Esophagus muscularis mucosa (tissue), 3 donors: ENCODE data around the gene CRABP2.

Source experiments
- POLR2AphosphoS5 ChIP-seq, 2 donors: sonication (generic); formaldehyde crosslinking; IDR thresholded peaks; one replicate each; pipeline ENCODE4 v1.6.1; 2017; ENCODE audit warnings: antibody characterized with exemption in 2 of 2
- TF ChIP-seq, protein P1 (sequence below), 3 experiments: fragments of 200-600 bp in 2 of 3; fragments of 450-650 bp in 1 of 3; sonication (generic) in 2 of 3; IDR thresholded peaks; one replicate each; pipeline ENCODE4 v1.5.1; 2017 to 2019; ENCODE audit warnings: antibody characterized with exemption in 3 of 3, mild to moderate bottlenecking in 2 of 3, moderate library complexity in 1 of 3

DNA sequence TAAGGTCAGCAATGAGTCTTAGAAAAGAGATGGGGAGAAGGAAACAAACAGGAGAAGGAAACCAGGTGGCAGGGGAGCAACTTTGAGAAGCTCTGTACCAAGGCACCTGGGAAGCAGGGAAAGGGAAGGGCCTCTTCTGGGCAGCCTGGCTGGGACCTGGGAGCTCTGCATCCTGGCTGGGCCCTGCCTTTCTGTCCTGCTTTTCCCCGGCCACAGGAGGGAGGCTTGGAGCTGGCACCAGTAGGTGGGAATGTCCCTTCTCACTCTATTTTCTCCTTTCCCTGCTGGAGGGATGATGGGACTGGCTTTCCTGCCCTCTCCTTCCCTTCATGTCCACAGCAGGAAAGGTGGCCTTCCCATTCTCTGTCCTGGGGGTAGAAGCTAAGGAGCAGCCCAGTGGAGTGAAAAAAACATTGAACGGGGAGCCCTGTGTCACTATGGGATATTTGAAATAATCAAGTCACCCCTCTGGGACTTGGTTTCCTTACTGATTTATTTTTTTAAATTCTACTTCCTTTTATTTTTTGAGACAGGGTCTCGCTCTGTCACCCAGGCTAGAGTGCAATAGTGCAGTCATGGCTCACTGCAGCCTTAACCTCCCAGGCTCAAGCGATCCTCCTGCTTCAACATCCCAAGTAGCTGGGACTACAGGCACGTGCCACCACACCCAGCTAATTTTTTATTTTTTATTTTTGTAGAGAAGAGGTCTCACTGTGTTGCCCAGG lies 23.1 kb downstream of the CRABP2 start:
- TF ChIP-seq, protein P1, sequence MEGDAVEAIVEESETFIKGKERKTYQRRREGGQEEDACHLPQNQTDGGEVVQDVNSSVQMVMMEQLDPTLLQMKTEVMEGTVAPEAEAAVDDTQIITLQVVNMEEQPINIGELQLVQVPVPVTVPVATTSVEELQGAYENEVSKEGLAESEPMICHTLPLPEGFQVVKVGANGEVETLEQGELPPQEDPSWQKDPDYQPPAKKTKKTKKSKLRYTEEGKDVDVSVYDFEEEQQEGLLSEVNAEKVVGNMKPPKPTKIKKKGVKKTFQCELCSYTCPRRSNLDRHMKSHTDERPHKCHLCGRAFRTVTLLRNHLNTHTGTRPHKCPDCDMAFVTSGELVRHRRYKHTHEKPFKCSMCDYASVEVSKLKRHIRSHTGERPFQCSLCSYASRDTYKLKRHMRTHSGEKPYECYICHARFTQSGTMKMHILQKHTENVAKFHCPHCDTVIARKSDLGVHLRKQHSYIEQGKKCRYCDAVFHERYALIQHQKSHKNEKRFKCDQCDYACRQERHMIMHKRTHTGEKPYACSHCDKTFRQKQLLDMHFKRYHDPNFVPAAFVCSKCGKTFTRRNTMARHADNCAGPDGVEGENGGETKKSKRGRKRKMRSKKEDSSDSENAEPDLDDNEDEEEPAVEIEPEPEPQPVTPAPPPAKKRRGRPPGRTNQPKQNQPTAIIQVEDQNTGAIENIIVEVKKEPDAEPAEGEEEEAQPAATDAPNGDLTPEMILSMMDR (IDR thresholded peaks at IDR 0.05): no peak
- no peak for TF ChIP-seq POLR2AphosphoS5 (IDR thresholded peaks at IDR 0.05)
